K562 (cell line): Measurements from ENCODE around the gene CNOT2. TPM values are rescaled to one million over a fixed set of nuclear protein-coding genes. Genes with fewer than 3 reads are reported as not detected.

Experiments used
- ATAC-seq: fragments of 200-7000 bp; cut with Tn5 transposase; 3 replicates; pipeline ENCODE4 v1.9.1; 2020; ENCODE audit warnings: moderate library complexity
- BruUV-seq: library from RNA; stranded (reverse); fragments of 400-500 nt; replicated peaks from 2 replicates; lab custom pipeline; 2021; lab: Mats Ljungman, UMichigan
- CTCF ChIA-PET: fragments of 300-600 bp; formaldehyde crosslinking; extraction: SDS; loops from one replicate; lab custom pipeline; 2021; ENCODE audit warnings: low intra/inter-chr PET ratio; lab: Yijun Ruan, JAX
- POLR2A ChIA-PET: fragments of 300-600, 350-650 bp; sonication (Branson Sonifier 250); formaldehyde crosslinking; extraction: SDS; loops from one replicate; lab custom pipeline; 2021; ENCODE audit warnings: antibody characterized with exemption, inconsistent platforms; lab: Yijun Ruan, JAX
- DNase-seq, 4 experiments: peaks; one replicate each; pipeline versions ENCODE4 v3.0.0 to v3.0.0-alpha.2; 2011 to 2018; ENCODE audit warnings: low spot score in 3 of 4, mixed read lengths in 3 of 4; ENCODE audit errors: extremely low read depth in 1 of 4
- FAIRE-seq: peaks from 2 replicates; lab custom pipeline; 2011; peaks lifted over from hg19 to GRCh38; lab: Jason Lieb, UNC
- H2AFZ ChIP-seq: 2 replicates; pipeline ENCODE4 v1.6.0; 2011; ENCODE audit warnings: low read depth, low read length, control low read depth, inconsistent platforms
- H3K27ac ChIP-seq: fragments of 200-600 bp; 3 replicates; pipeline ENCODE4 v1.8.0; 2011; ENCODE audit warnings: low read depth, mild to moderate bottlenecking, control low read depth, inconsistent platforms, low read length, moderate library complexity, mixed read lengths; ENCODE audit errors: extremely low read depth
- H3K27me3 ChIP-seq, 2 experiments: fragments of 300-600 bp in 1 of 2; 2 replicates in 1 of 2; 3 replicates in 1 of 2; pipeline versions ENCODE4 v1.6.0 to v1.8.0; 2011; ENCODE audit warnings: inconsistent platforms in 2 of 2, low read length in 2 of 2, mild to moderate bottlenecking in 1 of 2, mixed read lengths in 1 of 2, moderate library complexity in 1 of 2; ENCODE audit not compliant: control insufficient read depth in 2 of 2, insufficient read depth in 2 of 2
- H3K36me3 ChIP-seq: fragments of 300-600 bp; 3 replicates; pipeline ENCODE4 v1.8.0; 2011; ENCODE audit warnings: mild to moderate bottlenecking, low read length, inconsistent platforms; ENCODE audit not compliant: control insufficient read depth, insufficient read depth
- H3K4me1 ChIP-seq, 2 experiments: fragments of 200-600 bp in 1 of 2; replicated peaks in 1 of 2; 2 replicates in 1 of 2; 3 replicates in 1 of 2; pipeline versions ENCODE4 v1.5.1 to v1.8.0; 2011; ENCODE audit warnings: inconsistent platforms in 2 of 2, low read length in 2 of 2, mild to moderate bottlenecking in 1 of 2, mixed read lengths in 1 of 2, moderate library complexity in 1 of 2; ENCODE audit not compliant: control insufficient read depth in 2 of 2, insufficient read depth in 2 of 2
- H3K4me2 ChIP-seq: 2 replicates; pipeline ENCODE4 v1.6.1; 2011; ENCODE audit warnings: low read length, control low read depth, inconsistent platforms, mixed read lengths; ENCODE audit not compliant: insufficient read depth
- H3K4me3 ChIP-seq: fragments of 200-600 bp; sonication (generic), shearing (Covaris generic); 2 replicates; pipeline ENCODE4 v1.5.1; 2016; ENCODE audit warnings: control low read depth, inconsistent platforms
- H3K79me2 ChIP-seq: fragments of 200-600 bp; 3 replicates; pipeline ENCODE4 v1.8.0; 2011; ENCODE audit warnings: low read length, inconsistent platforms; ENCODE audit not compliant: control insufficient read depth, insufficient read depth
- H3K9ac ChIP-seq, 2 experiments: 2 replicates each; pipeline versions ENCODE4 v1.6.0 to v1.6.1; 2011; ENCODE audit warnings: low read depth in 2 of 2, low read length in 2 of 2, control low read depth in 1 of 2, inconsistent platforms in 1 of 2, mild to moderate bottlenecking in 1 of 2, mixed read lengths in 1 of 2; ENCODE audit not compliant: insufficient read depth in 1 of 2
- H3K9me1 ChIP-seq: one replicate; pipeline ENCODE4 v1.6.0; 2011; ENCODE audit warnings: inconsistent platforms, mild to moderate bottlenecking, low read length, moderate library complexity; ENCODE audit not compliant: control insufficient read depth, insufficient read depth
- H3K9me3 ChIP-seq: replicated peaks from 2 replicates; pipeline ENCODE4 v1.5.1; 2011; ENCODE audit warnings: low read depth, low read length, inconsistent platforms; ENCODE audit not compliant: control insufficient read depth, insufficient read depth
- H4K20me1 ChIP-seq: replicated peaks from 2 replicates; pipeline ENCODE4 v1.6.1; 2011; ENCODE audit warnings: low read length, inconsistent platforms, mixed read lengths; ENCODE audit not compliant: control insufficient read depth, insufficient read depth
- HEY1 ChIP-seq: fragments of 250-450 bp; sonication (Bioruptor Pico); IDR thresholded peaks from 2 replicates; pipeline ENCODE4 v1.5.0; 2020; ENCODE audit warnings: mild to moderate bottlenecking, moderate library complexity, borderline replicate concordance
- PTRF ChIP-seq: fragments of 450-650 bp; IDR thresholded peaks from 2 replicates; pipeline ENCODE4 v1.6.1; 2016; ENCODE audit warnings: mild to moderate bottlenecking, missing genetic modification characterization, missing compliant biosample characterization
- RAD21 ChIP-seq, 2 experiments: fragments of 250-450 bp in 1 of 2; fragments of 450-650 bp in 1 of 2; sonication (Bioruptor Pico) in 1 of 2; formaldehyde crosslinking in 1 of 2; IDR thresholded peaks in 1 of 2; conservative IDR thresholded peaks in 1 of 2; 2 replicates each; pipeline versions ENCODE4 v1.4.0 to v1.8.0; 2020 to 2022; ENCODE audit warnings: mild to moderate bottlenecking in 2 of 2, moderate library complexity in 1 of 2
- RB1 ChIP-seq: fragments of 450-650 bp; IDR thresholded peaks from 2 replicates; pipeline ENCODE4 v1.6.1; 2017; ENCODE audit warnings: low read depth, mild to moderate bottlenecking
- WGBS: fragments of 100-300 bp; shearing (Covaris generic); methylation state at CpG from one replicate; pipeline ENCODE4 v1.1.6; 2016; ENCODE audit warnings: low coverage, mixed read lengths; ENCODE audit not compliant: insufficient coverage; ENCODE audit errors: missing lambda C conversion rate; 5-methylcytosine and 5-hydroxymethylcytosine counted together
- in situ Hi-C: fragments of 300-500 bp; cut with MboI; formaldehyde crosslinking; loops from 4 replicates; pipeline ENCODE4 v1.15.0; 2018; ENCODE audit warnings: inconsistent platforms, mixed read lengths
- intact Hi-C: fragments of 100-400 bp; cut with micrococcal nuclease; formaldehyde crosslinking; loops from 2 replicates; pipeline ENCODE4 v1.14.2; 2022
- polyA plus RNA-seq, 8 experiments: library from polyadenylated mRNA; depleted of rRNA in 4 of 8; stranded (reverse) in 5 of 8; unstranded in 3 of 8; fragments of >200 nt; fragmentation: Nextera tagmentation in 2 of 8; fragmentation: Illumina TruSeq in 1 of 8; extraction: Ambion mirVana in 2 of 8; extraction: Trizol in 1 of 8; gene quantifications; 2 replicates each; pipeline versions ENCODE4 v1.2.1 to v1.2.3, GENCODE V29; 2011 to 2014; ENCODE audit warnings: inconsistent platforms in 1 of 8, missing spikeins in 1 of 8
- total RNA-seq, 7 experiments: library from RNA; depleted of rRNA in 6 of 7; stranded (reverse); fragments of >200 nt in 6 of 7; fragmentation: Illumina TruSeq in 2 of 7; extraction: Trizol in 2 of 7; gene quantifications; 2 replicates each; pipeline versions ENCODE4 v1.2.1 to v1.2.3, GENCODE V29; 2011 to 2021; ENCODE audit warnings: low replicate concordance in 1 of 7
- TF ChIP-seq, protein P1 (sequence below), 2 experiments: fragments of 450-650 bp; formaldehyde crosslinking in 1 of 2; IDR thresholded peaks; 2 replicates each; pipeline versions ENCODE4 v1.4.0 to v1.6.1; 2014 to 2020; ENCODE audit warnings: mild to moderate bottlenecking in 2 of 2, borderline replicate concordance in 1 of 2, low read depth in 1 of 2
- TF ChIP-seq, protein P2 (sequence below): IDR thresholded peaks from 2 replicates; pipeline ENCODE4 v1.6.1; 2014; ENCODE audit warnings: antibody characterized with exemption

The CNOT2 gene
- total and polyA plus RNA-seq, 9 of the 15 experiments (the other 6 are each of a cell fraction or from before 2014, with no cell fraction given): 43.6 to 119 (median 84.4) TPM

DNA sequence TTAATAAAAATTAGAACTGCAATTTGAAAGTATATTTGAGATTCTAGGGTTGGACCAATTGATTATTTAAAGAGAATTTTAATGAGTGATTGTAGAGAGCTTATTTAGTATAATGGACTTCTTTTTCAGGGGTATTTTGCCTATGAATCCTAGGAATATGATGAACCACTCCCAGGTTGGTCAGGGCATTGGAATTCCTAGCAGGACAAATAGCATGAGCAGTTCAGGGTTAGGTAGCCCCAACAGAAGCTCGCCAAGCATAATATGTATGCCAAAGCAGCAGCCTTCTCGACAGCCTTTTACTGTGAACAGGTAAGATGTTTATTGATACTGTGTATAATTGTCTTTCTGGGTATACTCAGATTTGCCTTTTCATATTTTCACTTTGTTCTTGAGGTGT lies 86.9 kb downstream of the CNOT2 start:
- ChIA-PET POLR2A (no interaction called here), CTCF (no interaction called here)
- 97% methylated on average over 2 of the region's 2 CpGs for WGBS
- H3K9me3 ChIP-seq: peaks cover 1% of the 10 kb centered on the region; the same call in 1 of the 2 replicates
- BruUV-seq: no TSS peak
- FAIRE-seq: no peak
- H3K27me3 ChIP-seq: no peaks in the 10 kb centered on the region
- H4K20me1 ChIP-seq: no peaks in the 10 kb centered on the region
- in situ Hi-C loops: no loop called here
- H3K79me2 ChIP-seq: peaks cover 5% of the 10 kb centered on the region; the same call in 2 of the 3 replicates
- no peak for ATAC-seq
- H3K4me1 ChIP-seq: no peaks in the 10 kb centered on the region
- no peak for DNase-seq
- no peak overlapping the region for H3K27ac ChIP-seq
- TF ChIP-seq HEY1 (CRISPR knock-in tag) (no peak), RB1 (no peak)
- H3K4me2 ChIP-seq: no peak overlapping the region
- H3K9ac ChIP-seq: no peak overlapping the region
- H3K4me3 ChIP-seq: no peak overlapping the region
- H3K9me1 ChIP-seq: no peaks in the 10 kb centered on the region
- intact Hi-C loops: no loop called here
- peaks cover 10% of the 10 kb centered on the region; the same call in 2 of the 3 replicates for H3K36me3 ChIP-seq
- no peak overlapping the region for H2AFZ ChIP-seq

DNA sequence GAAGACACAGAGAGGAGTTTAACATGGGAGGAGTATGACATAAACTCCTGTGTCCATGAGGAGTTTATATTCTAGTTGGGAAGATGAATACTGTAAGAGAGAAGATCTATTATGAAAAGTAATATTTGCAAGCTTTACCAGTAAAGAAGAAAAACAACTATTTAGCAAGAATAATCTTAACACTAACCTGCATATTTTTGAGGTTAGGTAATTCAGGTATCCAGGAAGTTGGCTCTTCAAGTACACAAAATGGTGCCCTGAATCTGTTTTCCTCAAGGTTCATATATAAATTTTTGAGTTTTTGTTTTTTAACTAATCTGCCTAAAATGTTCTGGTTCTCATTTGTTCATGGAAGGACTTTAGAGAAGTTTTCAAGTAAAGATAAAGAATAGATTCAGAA lies 89.0 kb downstream of the CNOT2 start:
- Histone ChIP-seq H3K9me3 (0 out of 2 replicates have a peak, but pooled peaks cover 1% of the 10 kb centered on the region), H3K27ac (no peak overlapping the region), H3K36me3 (peaks cover 26% of the 10 kb centered on the region; the same call in 2 of the 3 replicates), H3K4me1 (no peaks in the 10 kb centered on the region), H3K4me2 (no peak overlapping the region), H3K79me2 (peaks cover 2% of the 10 kb centered on the region; the same call in 2 of the 3 replicates), H3K9me1 (no peaks in the 10 kb centered on the region), H3K9ac (no peak overlapping the region), H3K27me3 (no peaks in the 10 kb centered on the region), H4K20me1 (no peaks in the 10 kb centered on the region), H3K4me3 (no peak overlapping the region), H2AFZ (no peak overlapping the region)
- ATAC-seq: no peak
- no peak for FAIRE-seq
- no TSS peak for BruUV-seq
- DNase-seq: no peak
- ChIA-PET CTCF (no interaction called here), POLR2A (no interaction called here)
- intact Hi-C loops: no loop called here
- in situ Hi-C loops: no loop called here
- TF ChIP-seq PTRF (tag): no peak
- no peak for TF ChIP-seq RAD21 (CRISPR knock-in tag; conservative IDR thresholded peaks at IDR 0.05 in 1 of 2, IDR thresholded peaks at IDR 0.05 in 1 of 2)
- TF ChIP-seq, protein P1, sequence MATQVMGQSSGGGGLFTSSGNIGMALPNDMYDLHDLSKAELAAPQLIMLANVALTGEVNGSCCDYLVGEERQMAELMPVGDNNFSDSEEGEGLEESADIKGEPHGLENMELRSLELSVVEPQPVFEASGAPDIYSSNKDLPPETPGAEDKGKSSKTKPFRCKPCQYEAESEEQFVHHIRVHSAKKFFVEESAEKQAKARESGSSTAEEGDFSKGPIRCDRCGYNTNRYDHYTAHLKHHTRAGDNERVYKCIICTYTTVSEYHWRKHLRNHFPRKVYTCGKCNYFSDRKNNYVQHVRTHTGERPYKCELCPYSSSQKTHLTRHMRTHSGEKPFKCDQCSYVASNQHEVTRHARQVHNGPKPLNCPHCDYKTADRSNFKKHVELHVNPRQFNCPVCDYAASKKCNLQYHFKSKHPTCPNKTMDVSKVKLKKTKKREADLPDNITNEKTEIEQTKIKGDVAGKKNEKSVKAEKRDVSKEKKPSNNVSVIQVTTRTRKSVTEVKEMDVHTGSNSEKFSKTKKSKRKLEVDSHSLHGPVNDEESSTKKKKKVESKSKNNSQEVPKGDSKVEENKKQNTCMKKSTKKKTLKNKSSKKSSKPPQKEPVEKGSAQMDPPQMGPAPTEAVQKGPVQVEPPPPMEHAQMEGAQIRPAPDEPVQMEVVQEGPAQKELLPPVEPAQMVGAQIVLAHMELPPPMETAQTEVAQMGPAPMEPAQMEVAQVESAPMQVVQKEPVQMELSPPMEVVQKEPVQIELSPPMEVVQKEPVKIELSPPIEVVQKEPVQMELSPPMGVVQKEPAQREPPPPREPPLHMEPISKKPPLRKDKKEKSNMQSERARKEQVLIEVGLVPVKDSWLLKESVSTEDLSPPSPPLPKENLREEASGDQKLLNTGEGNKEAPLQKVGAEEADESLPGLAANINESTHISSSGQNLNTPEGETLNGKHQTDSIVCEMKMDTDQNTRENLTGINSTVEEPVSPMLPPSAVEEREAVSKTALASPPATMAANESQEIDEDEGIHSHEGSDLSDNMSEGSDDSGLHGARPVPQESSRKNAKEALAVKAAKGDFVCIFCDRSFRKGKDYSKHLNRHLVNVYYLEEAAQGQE (IDR thresholded peaks at IDR 0.05; ENCODE audit: borderline replicate concordance): no peak
- TF ChIP-seq, protein P1 (CRISPR knock-in tag; IDR thresholded peaks at IDR 0.05; ENCODE audit: low read depth): no peak
- TF ChIP-seq, protein P2, sequence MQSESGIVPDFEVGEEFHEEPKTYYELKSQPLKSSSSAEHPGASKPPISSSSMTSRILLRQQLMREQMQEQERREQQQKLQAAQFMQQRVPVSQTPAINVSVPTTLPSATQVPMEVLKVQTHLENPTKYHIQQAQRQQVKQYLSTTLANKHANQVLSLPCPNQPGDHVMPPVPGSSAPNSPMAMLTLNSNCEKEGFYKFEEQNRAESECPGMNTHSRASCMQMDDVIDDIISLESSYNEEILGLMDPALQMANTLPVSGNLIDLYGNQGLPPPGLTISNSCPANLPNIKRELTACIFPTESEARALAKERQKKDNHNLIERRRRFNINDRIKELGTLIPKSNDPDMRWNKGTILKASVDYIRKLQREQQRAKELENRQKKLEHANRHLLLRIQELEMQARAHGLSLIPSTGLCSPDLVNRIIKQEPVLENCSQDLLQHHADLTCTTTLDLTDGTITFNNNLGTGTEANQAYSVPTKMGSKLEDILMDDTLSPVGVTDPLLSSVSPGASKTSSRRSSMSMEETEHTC: no peak
